HCT116 (cell line): Measurements from ENCODE around the gene CTNND2. TPM values are rescaled to one million over a fixed set of nuclear protein-coding genes. Genes with fewer than 3 reads are reported as not detected.

Experiments used
- ATAC-seq: fragments of 200-7000 bp; cut with Tn5 transposase; 2 replicates; pipeline ENCODE4 v1.9.1; 2020; ENCODE audit warnings: mild to moderate bottlenecking, moderate library complexity
- BruUV-seq: library from RNA; stranded (reverse); fragments of 400-500 nt; replicated peaks from 2 replicates; lab custom pipeline; 2021; lab: Mats Ljungman, UMichigan
- CTCF ChIA-PET: fragments of 300-600 bp; sonication (Branson Sonifier 250); formaldehyde crosslinking; loops from one replicate; lab custom pipeline; 2021; ENCODE audit warnings: antibody characterized with exemption; lab: Charles Lee
- POLR2A ChIA-PET: fragments of 300-600, 350-600 bp; sonication (Branson Sonifier 250); formaldehyde crosslinking; loops from one replicate; lab custom pipeline; 2021; ENCODE audit warnings: antibody characterized with exemption; lab: Charles Lee
- RAD21 ChIA-PET, 2 experiments: fragments of 300-600 bp; sonication (Branson Sonifier 250); formaldehyde crosslinking; loops; one replicate each; lab custom pipeline; 2023; ENCODE audit warnings: low total read pairs in 2 of 2; ENCODE audit not compliant: uncharacterized antibody in 2 of 2, unreplicated experiment in 2 of 2, low non-redundant PET in 1 of 2; lab: Charles Lee
- DNase-seq: peaks from one replicate; pipeline ENCODE4 v3.0.0-alpha.2; 2010; ENCODE audit warnings: low read depth, low spot score
- H2AFZ ChIP-seq: fragments of 200-600 bp; shearing (Covaris generic), sonication (generic); 2 replicates; pipeline ENCODE4 v1.6.1; 2017; ENCODE audit warnings: low read depth, mixed run types, mixed read lengths, antibody characterized with exemption, low read length; ENCODE audit not compliant: poor library complexity, severe bottlenecking
- H3K27ac ChIP-seq: 2 replicates; pipeline ENCODE4 v1.5.1; 2012; ENCODE audit warnings: low read depth, low read length
- H3K27me3 ChIP-seq: fragments of 200-600 bp; sonication (generic); 2 replicates; pipeline ENCODE4 v1.6.1; 2016; ENCODE audit warnings: mixed run types, low read length, mixed read lengths; ENCODE audit not compliant: insufficient read depth
- H3K36me3 ChIP-seq, 2 experiments: fragments of 200-500 bp in 1 of 2; fragments of 200-600 bp in 1 of 2; sonication (Bioruptor generic) in 1 of 2; sonication (generic) in 1 of 2; 2 replicates each; pipeline versions ENCODE4 v1.5.1 to v1.6.1; 2014 to 2016; ENCODE audit warnings: low read length in 2 of 2, inconsistent platforms in 1 of 2, mixed read lengths in 1 of 2, mixed run types in 1 of 2; ENCODE audit not compliant: insufficient read depth in 2 of 2, control insufficient read depth in 1 of 2
- H3K4me1 ChIP-seq, 2 experiments: fragments of 200-600 bp in 1 of 2; sonication (generic) in 1 of 2; 2 replicates each; pipeline versions ENCODE4 v1.5.1 to v1.6.1; 2012 to 2017; ENCODE audit warnings: low read length in 2 of 2, inconsistent platforms in 1 of 2, mild to moderate bottlenecking in 1 of 2, mixed read lengths in 1 of 2, mixed run types in 1 of 2, moderate library complexity in 1 of 2; ENCODE audit not compliant: insufficient read depth in 2 of 2, control insufficient read depth in 1 of 2
- H3K4me2 ChIP-seq: fragments of 200-600 bp; sonication (generic); 2 replicates; pipeline ENCODE4 v1.6.1; 2017; ENCODE audit warnings: mixed run types, low read length, mixed read lengths
- H3K4me3 ChIP-seq, 2 experiments: fragments of 200-600 bp in 1 of 2; sonication (generic) in 1 of 2; replicated peaks in 1 of 2; 2 replicates each; pipeline ENCODE4 v1.5.1; 2011 to 2016; ENCODE audit warnings: low read length in 2 of 2, control low read depth in 1 of 2, low read depth in 1 of 2, mild to moderate bottlenecking in 1 of 2, mixed read lengths in 1 of 2, mixed run types in 1 of 2
- H3K79me2 ChIP-seq: fragments of 200-600 bp; sonication (generic); 2 replicates; pipeline ENCODE4 v1.6.1; 2017; ENCODE audit warnings: mild to moderate bottlenecking, mixed run types, low read length, moderate library complexity, mixed read lengths; ENCODE audit not compliant: insufficient read depth
- H3K9ac ChIP-seq: fragments of 200-600 bp; sonication (generic); 2 replicates; pipeline ENCODE4 v1.6.1; 2016; ENCODE audit warnings: low read length, mixed read lengths
- H3K9me2 ChIP-seq: fragments of 200-600 bp; sonication (generic), shearing (Covaris generic); 2 replicates; pipeline ENCODE4 v1.6.1; 2017; ENCODE audit warnings: mixed run types, mild to moderate bottlenecking, moderate library complexity; ENCODE audit not compliant: insufficient read depth
- H3K9me3 ChIP-seq, 2 experiments: fragments of 200-500 bp in 1 of 2; fragments of 200-600 bp in 1 of 2; sonication (Bioruptor generic) in 1 of 2; sonication (generic) in 1 of 2; 2 replicates each; pipeline ENCODE4 v1.6.1; 2014 to 2017; ENCODE audit warnings: low read length in 2 of 2, mixed read lengths in 2 of 2, inconsistent platforms in 1 of 2, low read depth in 1 of 2, mild to moderate bottlenecking in 1 of 2, mixed run types in 1 of 2, moderate library complexity in 1 of 2; ENCODE audit not compliant: control insufficient read depth in 1 of 2, insufficient read depth in 1 of 2
- H4K20me1 ChIP-seq: fragments of 200-600 bp; sonication (generic), shearing (Covaris generic); 2 replicates; pipeline ENCODE4 v1.6.1; 2017; ENCODE audit warnings: mixed run types, mild to moderate bottlenecking, moderate library complexity; ENCODE audit not compliant: insufficient read depth
- ATF3 ChIP-seq: IDR thresholded peaks from 2 replicates; pipeline ENCODE4 v1.6.1; 2012
- CBX3 ChIP-seq: IDR thresholded peaks from 2 replicates; pipeline ENCODE4 v1.6.1; 2012; ENCODE audit warnings: low read depth
- CTCF ChIP-seq, 3 experiments: fragments of 200-600 bp in 1 of 3; sonication (generic) in 1 of 3; IDR thresholded peaks in 2 of 3; conservative IDR thresholded peaks in 1 of 3; 2 replicates each; pipeline ENCODE4 v1.5.1; 2012 to 2017; ENCODE audit warnings: low read depth in 2 of 3, low read length in 2 of 3, antibody characterized with exemption in 1 of 3, borderline replicate concordance in 1 of 3, control low read depth in 1 of 3, mild to moderate bottlenecking in 1 of 3, mixed read lengths in 1 of 3, mixed run types in 1 of 3, moderate library complexity in 1 of 3; ENCODE audit not compliant: insufficient read depth in 1 of 3
- EGR1 ChIP-seq: IDR thresholded peaks from 2 replicates; pipeline ENCODE4 v1.6.1; 2012; ENCODE audit warnings: low read depth
- EZH2 ChIP-seq: fragments of 200-600 bp; sonication (generic); IDR thresholded peaks from 2 replicates; pipeline ENCODE4 v1.6.1; 2017; ENCODE audit warnings: antibody characterized with exemption, mixed run types
- EZH2phosphoT487 ChIP-seq: fragments of 200-600 bp; IDR thresholded peaks from 2 replicates; pipeline ENCODE4 v1.6.1; 2018; ENCODE audit warnings: antibody characterized with exemption, borderline replicate concordance
- JUND ChIP-seq: IDR thresholded peaks from 2 replicates; pipeline ENCODE4 v1.6.1; 2012
- POLR2A ChIP-seq: IDR thresholded peaks from 2 replicates; pipeline ENCODE4 v1.7.0; 2011; ENCODE audit warnings: borderline replicate concordance; ENCODE audit not compliant: insufficient read depth, insufficient read length; ENCODE audit errors: extremely low read depth
- RAD21 ChIP-seq: IDR thresholded peaks from 2 replicates; pipeline ENCODE4 v1.6.1; 2012; ENCODE audit warnings: low read depth, mild to moderate bottlenecking
- SP1 ChIP-seq: IDR thresholded peaks from 2 replicates; pipeline ENCODE4 v1.6.1; 2012; ENCODE audit warnings: low read depth
- SRF ChIP-seq: IDR thresholded peaks from 2 replicates; pipeline ENCODE4 v1.6.1; 2012; ENCODE audit warnings: low read depth
- ZBTB33 ChIP-seq: IDR thresholded peaks from 2 replicates; pipeline ENCODE4 v1.6.1; 2011; ENCODE audit warnings: mild to moderate bottlenecking, low read length, moderate library complexity; ENCODE audit not compliant: insufficient replicate concordance; ENCODE audit errors: extremely low read depth
- ZFX ChIP-seq: fragments of 450-650 bp; IDR thresholded peaks from 2 replicates; pipeline ENCODE4 v1.6.1; 2017
- ZNF274 ChIP-seq: fragments of 200-500 bp; sonication (Bioruptor generic); IDR thresholded peaks from 2 replicates; pipeline ENCODE4 v1.6.1; 2014; ENCODE audit warnings: mild to moderate bottlenecking, low read depth, low read length, inconsistent platforms
- intact Hi-C: fragments of 100-400 bp; cut with micrococcal nuclease; formaldehyde crosslinking; loops from 2 replicates; pipeline ENCODE4 v1.10.0; 2022
- total RNA-seq: library from RNA; stranded (reverse); gene quantifications from one replicate; pipeline ENCODE4 v1.2.1, GENCODE V29; 2021; ENCODE audit not compliant: unreplicated experiment

The CTNND2 gene
- total RNA-seq, 1 experiment from 2014 or later: not detected

- TF ChIP-seq EZH2 (no peak), ATF3 (no peak)
These were observed 557.9 kb downstream of the CTNND2 start (continued) for GRCh38 chr5:11346336-11346735.

GRCh38 chr5:11335881-11336760 lies 568.1 kb downstream of the CTNND2 start:
- H3K4me1 ChIP-seq: no peaks in the 10 kb centered on the region
- no peaks in the 10 kb centered on the region for H3K9me2 ChIP-seq
- H3K36me3 ChIP-seq: no peaks in the 10 kb centered on the region
- no peak overlapping the region for H3K27ac ChIP-seq
- H3K9me3 ChIP-seq: peaks cover 0 to 12% of the 10 kb centered on the region in 2 experiments; a peak in 2 of 4 replicates
- no peak overlapping the region for H3K9ac ChIP-seq
- ChIA-PET POLR2A (no interaction called here), RAD21 (no interaction called here), CTCF (no interaction called here)
- H2AFZ ChIP-seq: no peak overlapping the region
- H3K4me2 ChIP-seq: no peak overlapping the region
- TF ChIP-seq CTCF (IDR thresholded peaks at IDR 0.05 in 2 of 3, conservative IDR thresholded peaks at IDR 0.05 in 1 of 3; ENCODE audit: borderline replicate concordance in 1 of 3, insufficient read depth in 1 of 3, low read depth in 2 of 3, low read length in 2 of 3): no peak
- no peak for TF ChIP-seq RAD21
- no peak for TF ChIP-seq JUND
- TF ChIP-seq ZFX: no peak
- TF ChIP-seq CBX3: no peak
- no peak for TF ChIP-seq EGR1
- TF ChIP-seq EZH2phosphoT487: no peak
- TF ChIP-seq EZH2: no peak
- no peak for TF ChIP-seq ZBTB33
- no peak for TF ChIP-seq POLR2A
- TF ChIP-seq SRF: no peak
- TF ChIP-seq ZNF274: no peak
- no peak for TF ChIP-seq SP1
- no peaks in the 10 kb centered on the region for H4K20me1 ChIP-seq
- H3K27me3 ChIP-seq: no peaks in the 10 kb centered on the region
- BruUV-seq: no TSS peak
- ATAC-seq: no peak
- no peak for DNase-seq
- intact Hi-C loops: no loop called here
- no peaks in the 10 kb centered on the region for H3K79me2 ChIP-seq
- H3K4me3 ChIP-seq: no peak overlapping the region
